ENCODE measurements around the gene NLGN4X.

GRCh38 chrX:5870238-5870637, 358.4 kb downstream of the NLGN4X start:
- TF ChIP-seq CTCF (conservative IDR thresholded peaks at IDR 0.05; ENCODE audit: low read depth, low read length): no peak
- no peak for TF ChIP-seq EZH2 (IDR thresholded peaks at IDR 0.05; ENCODE audit: borderline replicate concordance, low read depth, low read length, poor library complexity, severe bottlenecking)
